GM12878 (cell line): ENCODE data around the gene OXER1. TPM values are rescaled to one million over a fixed set of nuclear protein-coding genes. Genes with fewer than 3 reads are reported as not detected.

Source experiments
- CBFB ChIP-seq: IDR thresholded peaks from 2 replicates; pipeline ENCODE4 v1.6.1; 2016; ENCODE audit warnings: antibody characterized with exemption, low read depth
- CEBPB ChIP-seq, 2 experiments: fragments of 150-350 bp in 1 of 2; IDR thresholded peaks; 2 replicates each; pipeline ENCODE4 v1.6.1; 2012 to 2014; ENCODE audit warnings: low read depth in 2 of 2, low read length in 2 of 2, borderline replicate concordance in 1 of 2, inconsistent platforms in 1 of 2
- CUX1 ChIP-seq: IDR thresholded peaks from 2 replicates; pipeline ENCODE4 v1.6.1; 2012; ENCODE audit warnings: improper control_type of control experiment, low read depth, low read length; ENCODE audit not compliant: insufficient replicate concordance
- FOS ChIP-seq: IDR thresholded peaks from 3 replicates; pipeline ENCODE4 v1.6.1; 2011; ENCODE audit warnings: borderline replicate concordance; ENCODE audit not compliant: insufficient read length; ENCODE audit errors: extremely low read depth
- KAT2A ChIP-seq: conservative IDR thresholded peaks from 2 replicates; pipeline ENCODE4 v1.6.1; 2011; ENCODE audit warnings: low read depth, low read length; ENCODE audit not compliant: control insufficient read depth
- NFXL1 ChIP-seq: fragments of 450-650 bp; IDR thresholded peaks from 2 replicates; pipeline ENCODE4 v1.6.1; 2017; ENCODE audit warnings: antibody characterized with exemption, mild to moderate bottlenecking, borderline replicate concordance
- NR2F1 ChIP-seq: fragments of 450-650 bp; conservative IDR thresholded peaks from 2 replicates; pipeline ENCODE4 v1.6.1; 2017; ENCODE audit warnings: mild to moderate bottlenecking
- PBX3 ChIP-seq: IDR thresholded peaks from 2 replicates; pipeline ENCODE4 v1.6.1; 2011; ENCODE audit warnings: mild to moderate bottlenecking, low read depth, low read length, moderate library complexity; ENCODE audit not compliant: insufficient replicate concordance
- POLR2A ChIP-seq: IDR thresholded peaks from 2 replicates; pipeline ENCODE4 v1.6.1; 2011; ENCODE audit warnings: low read depth, mild to moderate bottlenecking, low read length
- PRDM15 ChIP-seq: fragments of 450-650 bp; formaldehyde crosslinking; IDR thresholded peaks from 2 replicates; pipeline ENCODE4 v1.4.0; 2020; ENCODE audit warnings: mild to moderate bottlenecking, moderate library complexity
- RAD51 ChIP-seq: fragments of 450-650 bp; IDR thresholded peaks from 2 replicates; pipeline ENCODE4 v1.6.1; 2016; ENCODE audit warnings: moderate library complexity, mild to moderate bottlenecking, inconsistent platforms
- RB1 ChIP-seq: fragments of 450-650 bp; formaldehyde crosslinking; IDR thresholded peaks from 2 replicates; pipeline ENCODE4 v1.6.1; 2017; ENCODE audit warnings: mild to moderate bottlenecking, borderline replicate concordance
- RELA ChIP-seq: fragments of 450-650 bp; IDR thresholded peaks from 2 replicates; pipeline ENCODE4 v1.8.0; 2014; ENCODE audit warnings: borderline replicate concordance; ENCODE audit not compliant: partially characterized antibody
- STAT1 ChIP-seq: fragments of 450-650 bp; conservative IDR thresholded peaks from 2 replicates; pipeline ENCODE4 v1.6.1; 2014; ENCODE audit warnings: antibody characterized with exemption, mild to moderate bottlenecking
- STAT3 ChIP-seq: IDR thresholded peaks from 2 replicates; pipeline ENCODE4 v1.6.1; 2011; ENCODE audit warnings: low read depth, low read length, improper control_type of control experiment
- SUZ12 ChIP-seq: fragments of 200-600 bp; sonication (generic); IDR thresholded peaks from one replicate; pipeline ENCODE4 v1.6.1; 2018; ENCODE audit warnings: antibody characterized with exemption, mild to moderate bottlenecking; ENCODE audit not compliant: unreplicated experiment
- TCF12 ChIP-seq: IDR thresholded peaks from 2 replicates; pipeline ENCODE4 v1.6.1; 2011; ENCODE audit warnings: low read depth, mild to moderate bottlenecking, low read length
- YBX1 ChIP-seq: fragments of 450-650 bp; IDR thresholded peaks from 2 replicates; pipeline ENCODE4 v1.6.1; 2016; ENCODE audit warnings: antibody characterized with exemption
- YY1 ChIP-seq: IDR thresholded peaks from 2 replicates; pipeline ENCODE4 v1.6.1; 2011; ENCODE audit warnings: low read depth, mild to moderate bottlenecking, low read length
- ZBED1 ChIP-seq: IDR thresholded peaks from 2 replicates; pipeline ENCODE4 v1.6.1; 2016; ENCODE audit warnings: borderline replicate concordance
- ZNF207 ChIP-seq: fragments of 450-650 bp; IDR thresholded peaks from 2 replicates; pipeline ENCODE4 v1.6.1; 2014; ENCODE audit warnings: antibody characterized with exemption, mild to moderate bottlenecking, borderline replicate concordance
- polyA plus RNA-seq, 11 experiments: library from polyadenylated mRNA; depleted of rRNA in 4 of 11; unstranded in 6 of 11; stranded (reverse) in 5 of 11; fragments of >200 nt; fragmentation: Nextera tagmentation in 4 of 11; fragmentation: Illumina TruSeq in 1 of 11; extraction: Ambion mirVana in 4 of 11; extraction: Trizol in 1 of 11; gene quantifications; 1 replicate in 1 of 11; 2 replicates in 10 of 11; pipeline versions ENCODE4 v1.2.1 to v1.2.3, GENCODE V29; 2011 to 2016; ENCODE audit warnings: inconsistent platforms in 2 of 11, missing spikeins in 2 of 11, low read depth in 1 of 11
- total RNA-seq, 4 experiments: library from RNA; depleted of rRNA in 3 of 4; stranded (reverse); fragments of >200 nt in 3 of 4; fragmentation: Illumina TruSeq in 1 of 4; extraction: Trizol in 1 of 4; gene quantifications; 2 replicates each; pipeline versions ENCODE4 v1.2.1 to v1.2.3, GENCODE V29; 2013 to 2021

The OXER1 gene
- total and polyA plus RNA-seq, 10 of the 15 experiments (the other 5 are each of a cell fraction or from before 2014, with no cell fraction given), result 0.11 to 8.6 (median 3.3) TPM

GRCh38 chr2:42796427-42797248 is 32.7 kb upstream of the OXER1 start (continued):
- no peak for TF ChIP-seq YBX1
- TF ChIP-seq YY1, result no peak
- TF ChIP-seq PRDM15 (CRISPR knock-in tag), result no peak
- TF ChIP-seq KAT2A, result no peak
- no peak for TF ChIP-seq STAT3
- TF ChIP-seq CBFB, result peak; percentile 41; the same call in 1 of the 2 replicates
- peak; percentile 11 for TF ChIP-seq PBX3
- TF ChIP-seq RELA, result no peak
- TF ChIP-seq FOS, result no peak
- no peak for TF ChIP-seq STAT1
- peak; percentile 86 for TF ChIP-seq TCF12
- no peak for TF ChIP-seq CEBPB (IDR thresholded peaks at IDR 0.05; ENCODE audit: borderline replicate concordance in 1 of 2, low read depth in 2 of 2, low read length in 2 of 2)
- TF ChIP-seq ZNF207, result no peak
- peak; percentile 64 for TF ChIP-seq RAD51
- TF ChIP-seq SUZ12, result no peak
- no peak for TF ChIP-seq POLR2A
- peak; percentile 69; the same call in 1 of the 2 replicates for TF ChIP-seq ZBED1
- no peak for TF ChIP-seq CUX1
- TF ChIP-seq RB1, result no peak
- TF ChIP-seq NR2F1, result no peak
- no peak for TF ChIP-seq NFXL1
